Neuronal stem cell (in vitro differentiated cells): Measurements from ENCODE around the gene PRPS2.

Experiments used
- DNase-seq: peaks from one replicate; pipeline ENCODE4 v3.0.0-alpha.2; 2013; ENCODE audit warnings: low spot score
- H2AFZ ChIP-seq: one replicate; pipeline ENCODE4 v1.6.1; 2013; ENCODE audit warnings: mild to moderate bottlenecking, low read length, inconsistent platforms
- H2AK5ac ChIP-seq: 2 replicates; pipeline ENCODE4 v1.6.1; 2013; ENCODE audit warnings: low read depth, mild to moderate bottlenecking, inconsistent platforms, low read length, moderate library complexity, mixed read lengths
- H2BK120ac ChIP-seq: 2 replicates; pipeline ENCODE4 v1.6.1; 2013; ENCODE audit warnings: low read depth, mild to moderate bottlenecking, inconsistent platforms, low read length, moderate library complexity, mixed read lengths
- H2BK12ac ChIP-seq: one replicate; pipeline ENCODE4 v1.6.1; 2013; ENCODE audit warnings: low read length, inconsistent platforms
- H2BK15ac ChIP-seq: 2 replicates; pipeline ENCODE4 v1.6.1; 2013; ENCODE audit warnings: mild to moderate bottlenecking, low read length, inconsistent platforms, mixed read lengths
- H2BK5ac ChIP-seq: one replicate; pipeline ENCODE4 v1.6.1; 2013; ENCODE audit warnings: inconsistent platforms, mild to moderate bottlenecking, low read length, moderate library complexity
- H3K14ac ChIP-seq: one replicate; pipeline ENCODE4 v1.6.1; 2013; ENCODE audit warnings: low read length, inconsistent platforms
- H3K18ac ChIP-seq: 2 replicates; pipeline ENCODE4 v1.6.1; 2013; ENCODE audit warnings: low read length, inconsistent platforms
- H3K23ac ChIP-seq: 2 replicates; pipeline ENCODE4 v1.6.1; 2013; ENCODE audit warnings: low read depth, mild to moderate bottlenecking, mixed read lengths, low read length, inconsistent platforms; ENCODE audit not compliant: poor library complexity
- H3K27ac ChIP-seq: replicated peaks from 3 replicates; pipeline ENCODE4 v1.5.1; 2013; ENCODE audit warnings: low read length, inconsistent platforms
- H3K27me3 ChIP-seq, 3 experiments: 2 replicates each; pipeline ENCODE4 v1.6.1; 2013; ENCODE audit warnings: low read length in 3 of 3, mild to moderate bottlenecking in 2 of 3, inconsistent platforms in 1 of 3, low read depth in 1 of 3, mixed read lengths in 1 of 3, moderate library complexity in 1 of 3; ENCODE audit not compliant: control insufficient read depth in 3 of 3, insufficient read depth in 3 of 3
- H3K36me3 ChIP-seq, 2 donors: replicated peaks in 1 of 2; 2 replicates each; pipeline ENCODE4 v1.6.1; 2013; ENCODE audit warnings: low read length in 2 of 2; ENCODE audit not compliant: control insufficient read depth in 2 of 2, insufficient read depth in 2 of 2
- H3K4ac ChIP-seq: 2 replicates; pipeline ENCODE4 v1.6.1; 2013; ENCODE audit warnings: inconsistent platforms, mild to moderate bottlenecking, low read length, moderate library complexity
- H3K4me1 ChIP-seq, 2 donors: 1 replicate in 1 of 2; 2 replicates in 1 of 2; pipeline ENCODE4 v1.6.1; 2013; ENCODE audit warnings: low read length in 2 of 2, low read depth in 1 of 2; ENCODE audit not compliant: control insufficient read depth in 2 of 2, insufficient read depth in 1 of 2
- H3K4me2 ChIP-seq: one replicate; pipeline ENCODE4 v1.6.1; 2013; ENCODE audit warnings: mild to moderate bottlenecking, low read length, inconsistent platforms; ENCODE audit not compliant: insufficient read depth, poor library complexity, severe bottlenecking
- H3K4me3 ChIP-seq, 2 donors: 2 replicates each; pipeline ENCODE4 v1.5.1; 2013; ENCODE audit warnings: low read length in 2 of 2, mild to moderate bottlenecking in 2 of 2, inconsistent platforms in 1 of 2, moderate library complexity in 1 of 2
- H3K79me1 ChIP-seq: one replicate; pipeline ENCODE4 v1.6.1; 2013; ENCODE audit warnings: low read depth, mild to moderate bottlenecking, inconsistent platforms, low read length, moderate library complexity
- H3K9ac ChIP-seq: one replicate; pipeline ENCODE4 v1.6.1; 2013; ENCODE audit warnings: mild to moderate bottlenecking, low read depth, low read length, inconsistent platforms; ENCODE audit not compliant: poor library complexity
- H3K9me3 ChIP-seq, 2 donors: replicated peaks in 1 of 2; 2 replicates each; pipeline versions ENCODE3 to v1.6.1; 2013; ENCODE audit warnings: low read length in 2 of 2, mild to moderate bottlenecking in 2 of 2, inconsistent platforms in 1 of 2, low read depth in 1 of 2, mixed read lengths in 1 of 2, moderate library complexity in 1 of 2; ENCODE audit not compliant: control insufficient read depth in 2 of 2, insufficient read depth in 1 of 2
- H4K8ac ChIP-seq: one replicate; pipeline ENCODE4 v1.6.1; 2013; ENCODE audit warnings: low read depth, mild to moderate bottlenecking, inconsistent platforms, low read length, moderate library complexity
- H4K91ac ChIP-seq: one replicate; pipeline ENCODE4 v1.6.1; 2013; ENCODE audit warnings: low read length, low read depth, mild to moderate bottlenecking, inconsistent platforms; ENCODE audit not compliant: poor library complexity
- WGBS, 2 donors: extraction: QIAGEN DNeasy Blood & Tissue Kit; methylation state at CpG; one replicate each; pipeline ENCODE4 v1.1.7; 2013; ENCODE audit warnings: missing lambda C conversion rate in 2 of 2, mixed read lengths in 1 of 2; ENCODE audit not compliant: insufficient read length in 2 of 2, insufficient replicate concordance in 1 of 2; ENCODE audit errors: extremely low coverage in 2 of 2; 5-methylcytosine and 5-hydroxymethylcytosine counted together

Gene PRPS2

GRCh38 chrX:12753366-12753765 lies 37.8 kb upstream of the PRPS2 start:
- Histone ChIP-seq H3K27me3 (no peaks in the 10 kb centered on the region), H2BK12ac (no peak overlapping the region), H3K14ac (no peak overlapping the region), H2BK5ac (no peak overlapping the region), H3K18ac (no peak overlapping the region), H3K4me2 (no peak overlapping the region), H3K9ac (no peak overlapping the region), H3K4me3 (no peak overlapping the region), H3K4me1 (no peaks in the 10 kb centered on the region), H4K8ac (no peak overlapping the region), H4K91ac (no peak overlapping the region), H3K79me1 (no peaks in the 10 kb centered on the region), H2BK120ac (no peak overlapping the region), H3K36me3 (no peaks in the 10 kb centered on the region), H2AK5ac (no peak overlapping the region), H2BK15ac (no peak overlapping the region), H2AFZ (no peak overlapping the region), H3K9me3 (no peaks in the 10 kb centered on the region), H3K4ac (no peak overlapping the region), H3K23ac (no peak overlapping the region), H3K27ac (no peak overlapping the region)
- no peak for DNase-seq
- WGBS, 2 donors = no CpG with 5 or more reads among the region's 2 CpGs

GRCh38 chrX:12758291-12758690 lies 32.9 kb upstream of the PRPS2 start:
- H2AFZ ChIP-seq = no peak overlapping the region
- H3K79me1 ChIP-seq = no peaks in the 10 kb centered on the region
- no peak overlapping the region for H3K27ac ChIP-seq
- H3K4ac ChIP-seq = no peak overlapping the region
- H4K91ac ChIP-seq = no peak overlapping the region
- H2AK5ac ChIP-seq = no peak overlapping the region
- H2BK5ac ChIP-seq = no peak overlapping the region
- no peak overlapping the region for H3K14ac ChIP-seq
- H2BK12ac ChIP-seq = no peak overlapping the region
- H3K18ac ChIP-seq = no peak overlapping the region
- no peak overlapping the region for H4K8ac ChIP-seq
- H3K23ac ChIP-seq = no peak overlapping the region
- no peak overlapping the region for H3K4me3 ChIP-seq
- H3K9ac ChIP-seq = no peak overlapping the region
- H3K27me3 ChIP-seq = no peaks in the 10 kb centered on the region
- H2BK120ac ChIP-seq = no peak overlapping the region
- DNase-seq = no peak
- H3K9me3 ChIP-seq = no peaks in the 10 kb centered on the region
- H2BK15ac ChIP-seq = no peak overlapping the region
- H3K36me3 ChIP-seq = no peaks in the 10 kb centered on the region
- no peak overlapping the region for H3K4me2 ChIP-seq
- no peaks in the 10 kb centered on the region for H3K4me1 ChIP-seq
- WGBS, 2 donors = no CpG with 5 or more reads among the region's 3 CpGs

GRCh38 chrX:12767856-12768255 lies 23.4 kb upstream of the PRPS2 start:
- no peaks in the 10 kb centered on the region for H3K9me3 ChIP-seq
- no peak overlapping the region for H3K4me3 ChIP-seq
- no peak overlapping the region for H4K8ac ChIP-seq
- H2BK5ac ChIP-seq = no peak overlapping the region
- no peak overlapping the region for H3K4me2 ChIP-seq
- H3K79me1 ChIP-seq = no peaks in the 10 kb centered on the region
- H3K36me3 ChIP-seq = no peaks in the 10 kb centered on the region
- no peak overlapping the region for H2AFZ ChIP-seq
- no peak overlapping the region for H2BK15ac ChIP-seq
- WGBS, 2 donors = no CpG with 5 or more reads among the region's 2 CpGs
- no peak overlapping the region for H3K14ac ChIP-seq
- H3K4ac ChIP-seq = no peak overlapping the region
- H3K9ac ChIP-seq = no peak overlapping the region
- H4K91ac ChIP-seq = no peak overlapping the region
- no peak overlapping the region for H2AK5ac ChIP-seq
- H3K4me1 ChIP-seq = no peaks in the 10 kb centered on the region
- no peak for DNase-seq
- no peak overlapping the region for H3K27ac ChIP-seq
- H3K23ac ChIP-seq = no peak overlapping the region
- no peaks in the 10 kb centered on the region for H3K27me3 ChIP-seq
- H3K18ac ChIP-seq = no peak overlapping the region
- no peak overlapping the region for H2BK12ac ChIP-seq
- H2BK120ac ChIP-seq = no peak overlapping the region

- Histone ChIP-seq H3K27ac (no peak overlapping the region), H2BK12ac (no peak overlapping the region), H3K4me3 (no peak overlapping the region), H3K27me3 (no peaks in the 10 kb centered on the region), H3K4ac (no peak overlapping the region), H3K9me3 (no peaks in the 10 kb centered on the region), H3K14ac (no peak overlapping the region), H4K8ac (no peak overlapping the region), H4K91ac (no peak overlapping the region), H2BK5ac (no peak overlapping the region), H3K79me1 (no peaks in the 10 kb centered on the region), H2AFZ (no peak overlapping the region), H3K9ac (no peak overlapping the region), H2BK15ac (no peak overlapping the region), H3K4me1 (no peaks in the 10 kb centered on the region), H3K18ac (no peak overlapping the region), H2BK120ac (no peak overlapping the region), H3K23ac (no peak overlapping the region), H3K4me2 (no peak overlapping the region), H3K36me3 (no peaks in the 10 kb centered on the region), H2AK5ac (no peak overlapping the region)
- DNase-seq = no peak
- no CpG with 5 or more reads among the region's 4 CpGs for WGBS, 2 donors
Observed at GRCh38 chrX:12768491-12768890, 22.7 kb upstream of the PRPS2 start.
